Measurements from ENCODE around the gene FIBCD1.
"Not testable (repeated sequence)": the region's sequence is repeated elsewhere in the genome, so short reads cannot be mapped to it uniquely, and the experiment has no call there.

The FIBCD1 gene

DNA sequence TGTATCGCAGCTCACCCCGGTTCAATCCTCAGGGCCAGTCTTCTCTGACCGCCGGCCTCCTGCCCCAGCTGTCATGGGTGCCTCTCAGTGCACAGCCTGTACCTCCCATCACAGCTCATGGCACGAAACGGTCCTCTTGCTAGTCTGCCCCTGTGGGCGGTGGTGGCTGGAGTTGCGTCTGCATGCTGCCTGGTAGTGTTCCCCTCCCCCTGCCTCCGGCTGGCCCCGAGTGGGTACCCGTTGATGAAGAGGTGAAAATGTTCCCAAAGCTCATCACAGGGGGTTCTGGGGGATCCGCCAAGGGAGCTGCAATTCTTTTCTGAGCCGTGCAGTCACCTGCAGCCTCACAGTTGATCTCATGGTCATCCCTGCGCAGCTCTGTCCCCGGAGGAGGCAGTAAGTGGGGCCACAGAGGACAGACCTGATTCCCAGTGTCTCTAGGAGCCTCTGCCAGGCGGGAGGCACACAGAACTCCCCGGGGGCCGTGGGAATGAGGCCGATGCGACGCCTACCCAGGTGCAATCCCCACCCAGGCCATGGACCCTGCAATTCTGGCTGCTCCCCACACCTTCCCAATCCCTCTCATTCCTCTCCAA lies 34.7 kb upstream of the FIBCD1 start:
- DNase-seq (ENCODE audit: low read depth, low spot score) = no peak

DNA sequence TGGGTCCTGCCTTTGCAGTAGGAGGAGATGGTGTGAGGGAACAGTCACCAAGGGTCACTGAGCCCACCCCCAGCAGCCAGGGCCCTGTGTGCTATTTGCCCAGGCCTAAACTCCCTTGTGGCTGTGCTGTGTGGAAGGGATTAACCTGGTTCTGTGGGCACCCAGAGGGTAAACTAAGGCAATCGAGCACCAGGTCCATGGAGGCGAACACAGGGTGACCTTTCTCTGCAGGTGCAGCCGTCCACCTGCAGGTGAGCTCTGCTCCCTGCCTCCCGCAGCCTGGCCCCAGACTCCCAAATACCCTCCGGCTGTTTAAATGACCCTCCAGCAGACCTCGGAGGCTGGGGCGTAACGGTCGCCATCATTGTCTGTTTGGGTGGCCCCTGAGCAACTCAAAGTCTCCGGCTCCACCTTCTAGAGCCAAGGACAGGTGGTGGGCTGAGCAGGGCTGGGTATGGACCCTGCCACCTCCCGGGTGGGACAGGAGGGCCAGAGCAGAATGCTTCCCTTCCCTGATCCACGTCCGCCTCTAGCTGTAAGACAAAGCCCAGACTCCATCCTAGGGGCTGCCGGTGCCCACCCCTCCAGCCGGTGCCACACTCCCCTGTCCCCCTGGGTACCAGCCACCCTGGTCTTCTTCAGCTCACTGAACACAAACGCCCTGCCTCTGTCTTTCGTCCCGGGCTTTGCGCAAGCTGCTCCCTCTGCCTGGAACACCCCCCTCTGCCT lies 34.1 kb upstream of the FIBCD1 start:
- DNase-seq (ENCODE audit: low read depth, low spot score) = no peak

DNA sequence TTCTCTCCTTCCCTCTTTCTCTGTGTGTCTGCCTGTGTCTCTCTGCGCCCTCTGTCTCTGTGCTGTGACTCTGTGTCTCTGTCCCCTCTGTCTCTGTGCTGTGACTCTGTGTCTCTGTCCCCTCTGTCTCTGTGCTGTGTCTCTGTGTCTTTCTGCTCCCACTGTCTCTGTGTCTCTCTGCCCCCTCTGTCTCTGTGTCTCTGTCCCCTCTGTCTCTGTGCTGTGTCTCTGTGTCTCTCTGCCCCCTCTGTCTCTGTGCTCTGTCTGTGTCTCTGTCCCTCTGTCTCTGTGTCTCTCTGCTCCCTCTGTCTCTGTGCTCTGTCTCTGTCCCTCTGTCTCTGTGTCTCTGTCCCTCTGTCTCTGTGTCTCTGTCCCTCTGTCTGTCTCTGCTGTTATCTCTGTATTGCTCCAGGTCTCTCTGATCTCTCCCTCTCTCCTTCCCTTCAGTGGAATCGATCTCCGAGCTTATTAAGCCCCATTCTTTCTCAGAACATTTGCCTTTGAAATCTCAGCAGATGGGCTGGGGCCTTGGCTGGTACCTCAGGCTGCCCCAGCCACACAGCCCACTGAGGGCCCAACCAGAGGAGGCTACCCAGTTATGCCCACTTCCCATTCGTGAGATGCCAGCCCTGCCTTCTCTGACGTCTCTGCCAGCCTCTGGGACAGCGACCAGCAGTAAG lies 33.4 kb upstream of the FIBCD1 start:
- no peak for DNase-seq (ENCODE audit: low read depth, low spot score)

DNA sequence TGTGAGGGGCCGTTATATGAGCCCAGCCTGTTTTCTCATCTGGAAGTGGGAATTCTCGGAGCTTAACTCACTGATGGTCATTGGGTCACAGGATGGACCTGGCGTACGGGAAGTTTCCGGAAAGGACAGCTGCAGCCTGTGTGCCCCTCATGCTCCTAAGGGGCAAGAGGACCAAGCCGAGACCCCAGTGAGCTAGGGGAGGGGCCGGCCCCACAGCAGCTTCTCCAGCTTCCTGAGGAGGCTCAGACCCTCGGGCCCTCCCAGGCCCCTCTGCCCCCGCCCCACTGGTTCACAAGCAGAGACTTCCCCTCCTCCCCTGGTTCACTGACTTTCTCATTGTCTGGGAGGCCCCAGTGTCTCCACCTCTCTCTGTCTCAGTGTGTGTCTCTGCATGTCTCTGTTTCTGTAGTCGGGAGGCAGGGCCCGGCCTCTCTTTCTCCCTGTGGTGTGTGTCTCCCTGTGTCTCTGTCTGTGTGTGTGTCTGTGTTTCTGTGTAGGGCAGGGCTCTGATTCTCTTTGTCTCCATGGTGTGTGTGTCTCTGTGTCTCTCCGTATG lies 32.3 kb upstream of the FIBCD1 start:
- no peak for DNase-seq (ENCODE audit: low read depth, low spot score)

DNA sequence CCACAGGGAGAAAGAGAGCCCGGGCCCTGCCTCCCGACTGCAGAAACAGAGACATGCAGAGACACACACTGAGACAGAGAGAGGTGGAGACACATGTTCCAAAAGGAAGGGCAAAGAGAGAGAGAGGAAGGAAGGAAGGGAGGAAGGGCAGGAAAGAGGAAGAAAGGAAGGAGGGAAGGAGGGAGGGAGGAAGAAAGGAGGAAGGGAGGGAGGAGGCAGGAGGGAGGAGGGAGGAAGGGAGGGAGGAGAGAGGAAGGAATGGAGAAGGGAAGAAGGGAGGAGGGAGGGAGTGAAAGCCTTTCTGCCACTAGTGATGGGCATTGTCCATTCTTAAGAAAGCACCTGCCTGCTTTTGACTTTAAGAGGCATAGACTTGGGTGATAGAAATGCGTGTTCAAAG lies 31.8 kb upstream of the FIBCD1 start:
- DNase-seq (ENCODE audit: low read depth, low spot score) = no peak

DNA sequence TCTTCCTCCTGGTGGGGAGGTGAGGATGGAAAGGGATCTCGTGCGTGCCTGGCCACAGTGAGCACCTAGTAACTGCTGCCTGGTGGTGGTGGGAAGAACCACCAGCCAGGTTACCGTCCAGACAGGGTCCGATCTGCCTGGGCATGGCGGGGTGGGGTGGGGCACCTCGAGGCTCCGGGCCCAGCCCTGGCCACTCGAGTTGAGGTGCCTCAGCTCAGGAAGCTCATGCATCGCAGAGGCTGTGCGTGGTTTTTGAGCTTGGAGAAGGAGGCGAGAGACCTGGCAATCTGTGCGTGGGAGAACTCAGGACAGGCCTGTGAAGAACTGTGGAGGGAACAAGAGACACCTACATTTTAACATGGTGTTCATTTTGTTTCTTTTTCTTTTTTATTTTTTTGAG lies 31.0 kb upstream of the FIBCD1 start:
- no peak for DNase-seq (ENCODE audit: low read depth, low spot score)

DNA sequence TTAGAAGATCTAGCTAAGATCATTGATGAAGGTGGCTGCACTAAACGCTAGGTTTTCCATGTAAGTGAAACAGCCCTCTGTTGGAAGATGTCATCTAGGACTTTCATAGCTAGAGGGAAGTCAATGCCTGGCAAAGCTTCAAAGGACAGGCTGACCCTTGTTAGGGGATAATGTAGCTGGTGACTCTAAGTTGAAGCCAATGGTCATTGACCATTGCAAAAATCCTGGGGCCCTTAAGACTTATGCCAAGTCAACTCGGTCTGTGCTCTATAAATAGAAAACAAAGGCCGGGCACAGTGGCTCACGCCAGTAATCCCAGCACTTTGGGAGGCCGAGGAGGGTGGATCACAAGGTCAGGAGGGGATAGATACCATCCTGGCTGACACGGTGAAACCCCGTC lies 26.6 kb upstream of the FIBCD1 start:
- DNase-seq (ENCODE audit: low read depth, low spot score) = no peak

DNA sequence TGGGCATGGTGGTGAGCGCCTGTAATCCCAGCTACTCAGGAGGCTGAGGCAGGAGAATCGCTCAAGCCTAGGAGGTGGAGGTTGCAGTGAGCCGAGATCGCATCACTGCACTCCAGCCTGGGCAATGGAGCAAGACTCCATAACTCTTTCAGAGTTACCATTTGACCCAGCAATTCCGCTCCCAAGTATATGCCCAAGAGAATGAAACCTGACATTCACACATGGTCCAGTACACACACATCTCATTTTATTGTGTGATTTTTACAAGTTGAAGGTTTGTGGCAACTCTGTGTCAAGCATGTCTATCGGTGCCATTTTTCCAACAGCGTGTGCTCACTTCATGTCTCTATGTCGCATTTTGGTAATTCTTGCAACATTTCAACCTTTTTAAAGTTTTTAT lies 24.9 kb upstream of the FIBCD1 start:
- no peak for DNase-seq (ENCODE audit: low read depth, low spot score)

DNA sequence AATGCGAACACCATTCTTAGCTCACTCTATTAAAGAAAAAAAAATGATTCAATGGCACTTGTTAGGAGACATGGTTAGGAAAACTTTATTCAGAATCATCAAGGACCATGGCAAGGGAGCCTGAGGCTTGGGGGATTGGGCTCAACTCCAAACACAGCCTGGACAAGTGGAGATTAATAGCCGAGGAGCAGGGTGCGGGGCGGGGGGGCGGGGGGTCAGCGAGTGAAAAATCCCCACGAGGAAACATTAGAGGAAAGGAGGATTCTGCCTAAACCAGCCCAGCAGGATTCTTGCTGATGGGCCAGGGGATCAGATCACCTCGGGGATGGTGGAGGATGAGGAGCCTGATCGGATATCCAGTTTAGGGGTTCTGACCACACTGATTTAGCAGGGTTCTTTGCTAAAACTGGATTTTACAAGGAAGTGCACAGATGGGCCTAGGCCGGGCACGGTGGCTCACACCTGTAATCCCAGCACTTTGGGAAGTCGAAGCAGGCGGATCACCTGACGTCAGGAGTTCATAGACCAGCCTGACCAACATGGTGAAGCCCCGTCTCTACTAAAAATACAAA lies 24.4 kb upstream of the FIBCD1 start:
- no peak for DNase-seq (ENCODE audit: low read depth, low spot score)

DNA sequence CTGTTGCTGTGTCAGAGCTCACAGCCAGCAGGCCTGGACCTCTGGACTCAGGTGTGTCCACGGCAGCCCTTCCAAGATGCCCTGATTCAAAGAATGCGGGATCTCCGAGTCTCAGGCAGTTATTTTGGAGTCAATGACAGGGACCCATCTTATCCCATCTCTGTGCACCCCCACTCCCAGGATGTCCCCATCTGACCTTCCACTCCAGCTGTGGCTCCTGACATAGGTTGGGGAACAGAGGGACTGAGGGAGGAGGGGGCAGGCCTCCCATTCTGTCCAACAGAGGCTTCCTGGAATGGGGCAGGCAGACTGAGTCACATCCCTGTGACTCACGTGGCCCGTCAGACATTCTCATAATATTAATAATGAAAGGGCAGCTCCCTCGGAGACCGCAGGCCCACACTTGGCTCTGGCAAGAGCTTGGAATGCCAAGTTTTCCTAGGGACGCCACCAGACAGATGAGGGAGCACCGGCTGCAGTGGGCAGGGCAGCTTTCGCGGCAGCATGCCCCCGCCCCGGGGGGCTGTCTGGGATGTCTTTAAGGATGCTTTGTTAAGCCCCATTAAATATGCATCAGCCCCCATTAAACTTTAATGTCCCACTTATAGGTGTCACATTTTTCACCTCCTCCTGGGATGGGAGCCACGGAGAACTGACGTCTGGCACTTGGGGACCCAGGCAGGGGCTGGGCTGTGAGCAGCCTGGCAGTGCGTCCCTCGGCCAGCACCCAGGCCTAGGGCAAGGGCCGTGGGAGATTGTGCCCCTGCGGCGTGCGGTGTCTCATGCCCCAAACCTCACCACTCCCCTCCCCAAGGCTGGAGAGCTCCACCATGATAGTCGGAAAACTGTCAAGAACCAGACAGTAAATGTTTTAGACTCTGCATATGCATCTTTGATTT lies 23.6 kb upstream of the FIBCD1 start:
- no peak for DNase-seq (ENCODE audit: low read depth, low spot score)

DNA sequence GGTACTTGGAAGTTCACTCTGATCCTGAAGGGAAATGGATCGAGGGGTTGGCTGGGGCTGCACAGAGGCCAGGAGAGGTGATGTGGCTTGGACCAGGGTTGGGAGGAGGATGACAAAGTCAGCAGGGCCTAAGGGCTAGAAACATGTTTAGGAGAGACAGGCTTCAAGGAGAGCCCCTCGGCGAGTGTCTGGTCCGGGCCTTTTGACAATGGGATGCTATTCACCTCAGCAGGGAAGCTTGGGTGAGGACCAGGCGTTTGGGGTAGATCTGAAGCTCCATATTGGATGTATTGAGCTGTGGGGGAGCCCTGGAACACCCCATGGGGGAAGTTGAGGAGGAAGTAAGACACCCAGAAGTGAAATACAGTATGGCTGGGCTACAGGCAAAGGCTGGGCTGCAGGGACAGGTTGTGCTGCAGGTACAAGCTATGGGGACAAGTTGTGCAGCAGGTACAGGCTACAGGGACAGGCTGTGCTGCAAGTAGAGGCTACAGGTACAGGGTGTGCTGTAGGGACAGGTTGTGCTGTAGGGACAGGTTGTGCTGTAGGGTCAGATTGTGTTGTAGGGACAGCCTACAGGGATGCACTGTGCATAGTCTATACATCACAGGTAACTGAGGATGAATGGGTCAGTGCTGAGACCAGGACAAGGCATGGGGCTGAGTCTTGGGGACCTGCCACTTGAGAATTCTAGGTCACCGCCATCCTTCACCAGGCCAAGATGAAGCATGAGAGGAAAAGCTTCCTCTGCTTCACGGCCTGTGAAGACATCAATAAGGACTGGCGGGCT lies 22.7 kb upstream of the FIBCD1 start:
- DNase-seq (ENCODE audit: low read depth, low spot score) = no peak

DNA sequence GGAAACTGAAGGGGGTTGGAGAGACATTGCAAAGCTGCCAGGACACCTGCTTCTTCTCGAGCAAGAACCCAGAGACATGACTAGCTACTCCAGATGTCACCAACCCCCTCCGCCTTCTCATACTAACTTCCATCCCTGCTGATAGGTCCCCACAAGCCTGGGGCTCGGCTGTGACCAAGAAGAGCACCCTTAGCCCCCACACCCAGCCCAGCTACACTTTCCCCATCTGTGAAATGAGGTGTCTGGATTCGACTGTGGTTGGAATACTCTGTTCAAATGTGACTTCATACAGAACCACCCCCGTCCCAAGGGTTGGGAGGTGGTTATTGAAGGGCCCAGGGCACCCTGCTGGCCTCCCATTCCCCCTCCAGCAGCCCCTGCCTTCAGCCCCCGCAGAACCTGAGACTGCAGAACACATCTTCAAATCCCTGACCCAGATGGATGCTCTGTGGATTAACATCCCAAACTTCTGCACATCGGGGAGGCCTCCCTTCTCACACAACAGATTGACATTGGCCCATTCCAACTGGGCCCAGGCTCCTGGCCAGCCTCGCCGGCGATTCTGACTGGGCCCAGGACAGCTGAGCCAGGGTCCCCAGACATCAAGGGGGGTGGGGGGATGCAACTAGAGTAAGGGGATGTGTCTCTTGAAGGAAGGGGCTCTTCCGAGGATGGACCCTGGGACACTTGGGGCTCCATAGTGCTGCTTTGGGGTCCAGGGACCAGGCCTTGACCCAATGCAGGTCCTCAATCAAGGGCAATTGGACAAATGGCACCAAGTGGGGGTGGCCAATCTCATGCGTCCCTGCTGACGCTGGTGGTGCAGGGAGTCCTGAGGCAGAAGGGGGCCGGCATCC lies 21.7 kb upstream of the FIBCD1 start:
- no peak for DNase-seq (ENCODE audit: low read depth, low spot score)

DNA sequence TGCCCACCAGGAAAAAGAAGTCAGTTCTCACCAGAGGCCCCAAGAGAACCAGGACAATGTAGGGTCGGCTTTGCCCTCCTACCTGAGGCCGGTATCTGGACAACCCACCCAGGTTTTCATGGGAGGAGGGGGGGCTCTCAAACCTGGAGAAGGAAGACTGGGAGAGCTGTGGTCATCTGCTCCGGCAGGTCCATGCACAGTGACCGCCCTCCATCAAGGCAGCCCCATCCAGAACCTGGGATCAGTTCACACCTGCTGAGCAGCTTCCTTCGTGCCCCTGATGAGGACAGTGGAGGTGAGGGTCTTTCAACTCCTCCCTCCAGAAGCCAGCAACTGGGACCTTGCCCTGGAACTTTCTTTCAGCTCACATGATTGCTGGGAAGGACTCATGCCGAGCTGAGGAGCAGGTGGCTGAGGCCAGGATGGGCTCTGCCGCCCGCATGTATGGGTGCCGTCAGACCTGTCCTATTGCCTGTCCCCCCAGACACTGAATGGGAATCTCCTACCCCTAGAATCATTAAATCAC lies 20.8 kb upstream of the FIBCD1 start:
- no peak for DNase-seq (ENCODE audit: low read depth, low spot score)

DNA sequence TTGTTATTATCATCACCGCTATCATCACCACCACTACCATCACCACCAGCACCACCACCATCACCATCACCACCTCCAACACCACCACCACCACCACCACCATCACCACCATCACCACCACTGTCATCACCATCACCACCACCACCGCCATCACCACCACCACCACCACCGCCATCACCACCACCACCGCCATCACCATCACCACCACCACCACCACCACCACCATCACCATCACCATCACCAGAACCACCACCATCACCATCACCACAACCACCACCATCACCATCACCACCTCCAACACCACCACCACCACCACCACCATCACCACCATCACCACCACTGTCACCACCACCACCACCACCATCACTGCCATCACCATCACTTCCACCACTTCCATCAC lies 19.5 kb upstream of the FIBCD1 start:
- DNase-seq (ENCODE audit: low read depth, low spot score) = not testable (repeated sequence)

DNA sequence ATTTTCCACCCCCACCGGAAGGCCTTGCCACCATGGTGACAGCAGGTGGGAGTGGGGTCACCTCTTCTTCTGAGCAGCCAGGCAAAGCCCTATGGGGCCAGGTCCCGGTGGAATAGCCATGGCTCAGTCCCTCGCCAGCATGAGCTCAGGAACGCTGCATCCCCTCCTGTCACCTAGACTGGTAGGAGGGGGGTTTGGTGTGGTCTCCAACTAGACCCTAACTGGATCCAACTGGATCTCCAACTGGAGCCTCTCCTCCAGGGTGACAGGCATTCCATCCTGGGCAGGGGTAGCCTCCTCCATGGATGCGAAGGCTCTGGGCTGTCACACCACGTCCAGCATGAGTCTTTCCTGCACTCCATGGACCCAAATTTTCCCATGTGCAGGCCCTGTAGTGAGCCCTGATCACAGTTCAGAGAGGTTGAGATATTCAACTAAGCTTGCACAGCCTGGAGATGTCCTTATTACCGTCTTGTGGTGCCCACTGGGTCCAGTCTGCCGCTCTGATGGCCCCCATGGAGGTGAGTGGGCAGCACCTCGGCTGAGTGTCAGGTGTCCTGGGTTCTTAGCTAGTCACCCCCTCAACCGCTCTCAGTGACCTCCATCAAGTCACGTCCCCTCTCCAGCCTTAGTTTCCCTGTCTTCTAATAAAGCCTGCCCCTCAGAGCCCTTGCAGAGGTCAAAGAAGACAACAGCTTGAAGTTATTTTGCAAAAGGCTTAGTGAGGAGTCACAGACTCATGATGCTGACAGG lies 18.6 kb upstream of the FIBCD1 start:
- no peak for DNase-seq (ENCODE audit: low read depth, low spot score)

DNA sequence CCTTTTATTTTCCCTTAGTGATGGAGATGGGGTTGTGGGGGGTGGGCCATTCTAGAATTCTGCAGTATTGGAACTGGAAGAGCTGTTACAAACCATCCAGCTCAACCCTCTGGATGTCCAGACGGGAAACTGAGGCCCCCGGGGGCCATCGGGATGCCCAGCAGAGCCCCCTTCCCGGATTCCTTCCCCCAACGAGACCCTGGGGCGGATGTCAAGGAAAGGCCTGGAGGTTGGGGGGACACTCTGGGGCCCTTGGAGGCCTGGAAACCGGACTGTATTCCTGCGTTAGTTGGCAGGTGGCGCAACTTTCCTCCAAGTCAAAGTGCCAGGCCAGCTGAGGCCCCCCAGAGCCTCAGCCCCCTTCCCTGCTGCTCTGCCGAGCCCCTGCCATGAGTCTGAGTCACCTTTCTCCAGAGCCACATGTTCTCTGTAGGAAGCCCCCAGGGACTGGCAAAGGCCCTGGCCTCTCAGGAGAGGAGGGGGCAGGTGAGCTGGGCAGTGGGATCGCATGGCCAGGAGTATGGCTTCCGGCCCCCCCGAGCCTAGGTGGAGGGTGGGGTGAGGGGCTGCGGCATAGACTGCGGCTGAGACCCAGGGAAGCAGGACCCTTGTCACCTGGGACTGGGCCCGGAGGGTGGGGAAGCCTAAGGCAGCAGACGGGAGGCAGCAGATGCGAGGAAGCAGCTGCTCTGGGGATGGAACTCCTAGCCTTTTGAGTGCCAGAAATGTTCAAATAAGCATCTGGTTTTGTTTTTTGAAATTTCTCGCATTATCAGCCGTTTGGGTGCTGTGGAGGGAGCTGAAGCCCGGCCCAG lies 17.8 kb upstream of the FIBCD1 start:
- no peak for DNase-seq (ENCODE audit: low read depth, low spot score)

DNA sequence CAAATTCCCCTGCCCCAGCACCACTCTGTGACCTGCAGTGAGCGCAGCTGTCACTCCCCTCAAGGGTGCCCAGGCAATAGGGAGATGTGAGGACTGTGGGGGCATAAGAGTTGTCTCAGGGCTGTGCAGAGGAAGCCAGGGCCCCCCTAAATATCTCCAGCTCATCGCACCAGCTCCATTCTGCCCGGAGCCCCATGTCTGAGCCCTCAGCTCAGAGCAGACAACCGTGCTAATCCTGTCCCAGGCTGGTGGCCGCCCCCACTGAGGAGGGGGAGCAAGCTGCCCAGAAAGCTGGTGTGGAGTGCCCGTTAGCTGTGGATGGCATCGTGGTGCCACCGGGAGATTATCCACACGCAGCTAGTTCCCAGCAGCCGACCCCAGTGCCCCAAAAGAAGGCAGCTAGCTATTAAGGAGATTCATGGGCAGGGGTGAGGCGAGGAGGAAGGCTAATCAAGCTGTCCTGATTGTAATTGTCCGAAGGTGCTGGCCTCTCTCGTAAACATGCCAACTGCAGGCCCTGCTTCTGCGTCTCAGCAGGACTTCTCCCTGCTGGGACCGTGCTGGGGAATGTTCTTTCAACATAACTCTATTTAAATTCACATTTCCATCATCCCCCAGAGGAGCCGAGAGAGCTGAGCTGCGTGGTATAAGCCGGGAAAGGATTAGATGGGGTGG lies 17.0 kb upstream of the FIBCD1 start:
- DNase-seq (ENCODE audit: low read depth, low spot score) = no peak
